Breast epithelium (tissue), 3 donors: ENCODE results near the gene SHANK3.

ENCODE experiments used
- CTCF ChIP-seq, 3 donors: fragments of 450-650 bp; IDR thresholded peaks; one replicate each; pipeline ENCODE4 v1.5.1; 2016 to 2017; ENCODE audit warnings: antibody characterized with exemption in 3 of 3, mild to moderate bottlenecking in 3 of 3, moderate library complexity in 3 of 3
- POLR2A ChIP-seq: fragments of 450-650 bp; IDR thresholded peaks from one replicate; pipeline ENCODE4 v1.6.1; 2016; ENCODE audit warnings: antibody characterized with exemption, mild to moderate bottlenecking, moderate library complexity
- POLR2AphosphoS5 ChIP-seq, 3 donors: sonication (generic); formaldehyde crosslinking; IDR thresholded peaks; one replicate each; pipeline ENCODE4 v1.6.1; 2017; ENCODE audit warnings: antibody characterized with exemption in 3 of 3

- TF ChIP-seq CTCF (IDR thresholded peaks at IDR 0.05) (no peak), POLR2A (no peak), POLR2AphosphoS5 (IDR thresholded peaks at IDR 0.05) (no peak)
These were observed 44.7 kb upstream of the SHANK3 start, which contains the start of gene ARSA for GRCh38 chr22:50627642-50628542.
